H9 (cell line): Measurements from ENCODE around the gene IGF1R. TPM values are rescaled to one million over a fixed set of nuclear protein-coding genes. Genes with fewer than 3 reads are reported as not detected.

ENCODE experiments used
- DNase-seq: peaks from one replicate; pipeline ENCODE4 v3.0.0-alpha.2; 2017
- H2AFZ ChIP-seq: one replicate; pipeline ENCODE4 v1.6.1; 2013; ENCODE audit warnings: mild to moderate bottlenecking, low read length, control low read depth, moderate library complexity
- H2AK5ac ChIP-seq: 2 replicates; pipeline ENCODE4 v1.6.1; 2013; ENCODE audit warnings: low read length, control low read depth, mixed read lengths; ENCODE audit not compliant: insufficient read length
- H2BK120ac ChIP-seq: one replicate; pipeline ENCODE4 v1.6.1; 2013; ENCODE audit warnings: low read depth, mild to moderate bottlenecking, low read length, control low read depth, inconsistent platforms; ENCODE audit not compliant: poor library complexity, severe bottlenecking
- H2BK12ac ChIP-seq: 2 replicates; pipeline ENCODE4 v1.6.1; 2013; ENCODE audit warnings: low read length, control low read depth, mixed read lengths, low read depth; ENCODE audit not compliant: insufficient read length
- H2BK15ac ChIP-seq: 2 replicates; pipeline ENCODE4 v1.6.1; 2013; ENCODE audit warnings: low read depth, low read length, control low read depth
- H2BK20ac ChIP-seq: one replicate; pipeline ENCODE4 v1.6.1; 2013; ENCODE audit warnings: low read depth, mild to moderate bottlenecking, low read length, control low read depth, inconsistent platforms; ENCODE audit not compliant: poor library complexity, severe bottlenecking
- H2BK5ac ChIP-seq: 2 replicates; pipeline ENCODE4 v1.6.1; 2013; ENCODE audit warnings: low read length, control low read depth, mixed read lengths; ENCODE audit not compliant: insufficient read length
- H3K14ac ChIP-seq: 2 replicates; pipeline ENCODE4 v1.6.1; 2013; ENCODE audit warnings: low read length, control low read depth; ENCODE audit not compliant: insufficient read depth
- H3K18ac ChIP-seq: 2 replicates; pipeline ENCODE4 v1.6.1; 2013; ENCODE audit warnings: low read depth, mild to moderate bottlenecking, mixed read lengths, low read length, control low read depth; ENCODE audit not compliant: insufficient read length
- H3K23ac ChIP-seq: 2 replicates; pipeline ENCODE4 v1.6.1; 2013; ENCODE audit warnings: low read length, control low read depth, mixed read lengths, low read depth; ENCODE audit not compliant: insufficient read length
- H3K23me2 ChIP-seq: 2 replicates; pipeline ENCODE4 v1.6.1; 2013; ENCODE audit warnings: low read depth, mild to moderate bottlenecking, mixed read lengths, low read length, control low read depth; ENCODE audit not compliant: insufficient read length, poor library complexity, severe bottlenecking
- H3K27ac ChIP-seq: 2 replicates; pipeline ENCODE4 v1.5.1; 2013; ENCODE audit warnings: low read length, control low read depth, mixed read lengths, low read depth; ENCODE audit not compliant: insufficient read length
- H3K27me3 ChIP-seq: 2 replicates; pipeline ENCODE4 v1.6.1; 2013; ENCODE audit warnings: low read length, control low read depth, inconsistent platforms; ENCODE audit not compliant: insufficient read depth
- H3K4ac ChIP-seq: 2 replicates; pipeline ENCODE4 v1.6.1; 2013; ENCODE audit warnings: low read depth, mild to moderate bottlenecking, control low read depth, inconsistent platforms, low read length, moderate library complexity
- H3K4me1 ChIP-seq: 2 replicates; pipeline ENCODE4 v1.6.1; 2013; ENCODE audit warnings: low read length, control low read depth, inconsistent platforms; ENCODE audit not compliant: insufficient read depth
- H3K4me2 ChIP-seq: 2 replicates; pipeline ENCODE4 v1.6.1; 2013; ENCODE audit warnings: low read length, control low read depth, mixed read lengths; ENCODE audit not compliant: insufficient read length, insufficient read depth
- H3K56ac ChIP-seq: 2 replicates; pipeline ENCODE4 v1.6.1; 2013; ENCODE audit warnings: low read depth, mild to moderate bottlenecking, mixed read lengths, low read length, control low read depth; ENCODE audit not compliant: insufficient read length
- H3K79me1 ChIP-seq: 2 replicates; pipeline ENCODE4 v1.6.1; 2013; ENCODE audit warnings: low read depth, mild to moderate bottlenecking, moderate library complexity, low read length, control low read depth, inconsistent platforms; ENCODE audit not compliant: insufficient read depth, poor library complexity, severe bottlenecking
- H3K79me2 ChIP-seq: 2 replicates; pipeline ENCODE4 v1.6.1; 2013; ENCODE audit warnings: low read length, control low read depth, inconsistent platforms; ENCODE audit not compliant: insufficient read depth
- H3K9ac ChIP-seq: 2 replicates; pipeline ENCODE4 v1.6.1; 2013; ENCODE audit warnings: low read length, control low read depth, mixed read lengths; ENCODE audit not compliant: insufficient read length; ENCODE audit errors: extremely low read depth
- H3K9me3 ChIP-seq: one replicate; pipeline ENCODE4 v1.6.1; 2013; ENCODE audit warnings: low read depth, low read length, inconsistent platforms; ENCODE audit not compliant: control insufficient read depth
- H3T11ph ChIP-seq: one replicate; pipeline ENCODE4 v1.6.1; 2013; ENCODE audit warnings: mild to moderate bottlenecking, low read length, control low read depth, inconsistent platforms
- H4K20me1 ChIP-seq: one replicate; pipeline ENCODE4 v1.6.1; 2013; ENCODE audit not compliant: control insufficient read depth, insufficient read length, insufficient read depth
- H4K5ac ChIP-seq: 2 replicates; pipeline ENCODE4 v1.6.1; 2013; ENCODE audit warnings: low read depth, mild to moderate bottlenecking, mixed read lengths, low read length, control low read depth; ENCODE audit not compliant: insufficient read length
- H4K8ac ChIP-seq: replicated peaks from 2 replicates; pipeline ENCODE4 v1.6.1; 2013; ENCODE audit warnings: low read length, control low read depth, mixed read lengths, low read depth; ENCODE audit not compliant: insufficient read length
- H4K91ac ChIP-seq: 2 replicates; pipeline ENCODE4 v1.6.1; 2013; ENCODE audit warnings: low read depth, mild to moderate bottlenecking, moderate library complexity, mixed read lengths, low read length, control low read depth; ENCODE audit not compliant: insufficient read length
- H3K27ac Mint-ChIP-seq, 3 experiments: 2 replicates in 2 of 3; 3 replicates in 1 of 3; pipeline ENCODE4 v1.8.0; 2020 to 2021; ENCODE audit warnings: mixed read lengths in 3 of 3, mild to moderate bottlenecking in 1 of 3, moderate library complexity in 1 of 3
- H3K27me3 Mint-ChIP-seq: 2 replicates; pipeline ENCODE4 v1.8.0; 2021; ENCODE audit warnings: low read depth, mild to moderate bottlenecking, moderate library complexity, mixed read lengths
- H3K36me3 Mint-ChIP-seq, 3 experiments: 2 replicates in 2 of 3; 3 replicates in 1 of 3; pipeline ENCODE4 v1.8.0; 2020 to 2021; ENCODE audit warnings: low read depth in 3 of 3, mixed read lengths in 3 of 3; ENCODE audit not compliant: insufficient read depth in 1 of 3
- H3K4me1 Mint-ChIP-seq, 2 experiments: 2 replicates each; pipeline ENCODE4 v1.8.0; 2020; ENCODE audit warnings: mixed read lengths in 2 of 2
- H3K4me3 Mint-ChIP-seq, 2 experiments: 2 replicates in 1 of 2; 3 replicates in 1 of 2; pipeline ENCODE4 v1.8.0; 2020 to 2021; ENCODE audit warnings: mild to moderate bottlenecking in 2 of 2, mixed read lengths in 2 of 2, moderate library complexity in 1 of 2
- H3K9me3 Mint-ChIP-seq, 2 experiments: 2 replicates in 1 of 2; 3 replicates in 1 of 2; pipeline ENCODE4 v1.8.0; 2020; ENCODE audit warnings: mild to moderate bottlenecking in 2 of 2, mixed read lengths in 2 of 2, moderate library complexity in 1 of 2
- WGBS: extraction: QIAGEN DNeasy Blood & Tissue Kit; methylation state at CpG from one replicate; pipeline ENCODE4 v1.1.7; 2013; ENCODE audit warnings: missing lambda C conversion rate, low lambda C conversion rate, mixed read lengths; ENCODE audit not compliant: insufficient read length; ENCODE audit errors: extremely low coverage; 5-methylcytosine and 5-hydroxymethylcytosine counted together
- total RNA-seq: library from RNA; stranded (reverse); gene quantifications from 2 replicates; pipeline ENCODE4 v1.2.1, GENCODE V29; 2021
- TF ChIP-seq, protein P1 (sequence below): fragments of 200-600 bp; sonication (generic); conservative IDR thresholded peaks from 3 replicates; pipeline ENCODE4 v1.8.0; 2021; ENCODE audit warnings: antibody characterized with exemption, mild to moderate bottlenecking

The IGF1R gene
- total RNA-seq, 1 experiment from 2014 or later = 70.0 TPM

DNA sequence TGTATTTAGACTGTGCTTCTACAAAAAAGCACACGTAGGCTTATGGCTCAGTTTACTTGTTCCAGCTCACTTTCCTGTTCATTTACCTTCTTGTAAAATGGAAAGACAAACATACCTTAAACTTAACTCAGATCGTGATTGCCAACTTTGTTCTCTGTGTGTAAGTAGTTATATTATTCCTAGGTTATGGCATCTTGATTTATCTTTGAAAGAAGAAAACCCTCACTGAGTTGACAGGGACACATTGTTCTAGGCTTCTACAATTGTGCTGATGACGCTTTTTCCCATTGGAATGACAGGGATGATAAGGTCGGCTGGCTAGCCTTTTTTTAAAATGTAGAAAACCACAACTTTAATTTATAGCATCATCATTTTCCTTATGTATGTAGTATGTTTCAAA lies 140.7 kb downstream of the IGF1R start:
- H3K4me3 Mint-ChIP-seq = no peak overlapping the region
- no peak overlapping the region for H3K9ac ChIP-seq
- H3K27me3 Mint-ChIP-seq = no peaks in the 10 kb centered on the region
- peaks cover 10% of the 10 kb centered on the region for H3K79me1 ChIP-seq
- H3K27me3 ChIP-seq = no peaks in the 10 kb centered on the region
- H3K36me3 Mint-ChIP-seq = no peaks in the 10 kb centered on the region
- no peaks in the 10 kb centered on the region for H3K23me2 ChIP-seq
- no peak overlapping the region for H3K14ac ChIP-seq
- no peaks in the 10 kb centered on the region for H4K20me1 ChIP-seq
- no peak overlapping the region for H2BK15ac ChIP-seq
- no peak overlapping the region for H3K4me2 ChIP-seq
- no peak overlapping the region for H2AK5ac ChIP-seq
- DNase-seq = no peak
- no peak overlapping the region for H3K56ac ChIP-seq
- peaks cover 17% of the 10 kb centered on the region for H3K4me1 ChIP-seq
- H3K27ac Mint-ChIP-seq = no peak overlapping the region
- H4K91ac ChIP-seq = no peak overlapping the region
- H3K18ac ChIP-seq = no peak overlapping the region
- WGBS = no CpG with 5 or more reads among the region's 4 CpGs
- peaks cover 24% of the 10 kb centered on the region; the same call in 1 of the 2 replicates for H3K79me2 ChIP-seq
- no peak overlapping the region for H3T11ph ChIP-seq
- no peak overlapping the region for H2BK12ac ChIP-seq
- H3K23ac ChIP-seq = no peak overlapping the region
- no peak overlapping the region for H2AFZ ChIP-seq
- TF ChIP-seq, protein P1, sequence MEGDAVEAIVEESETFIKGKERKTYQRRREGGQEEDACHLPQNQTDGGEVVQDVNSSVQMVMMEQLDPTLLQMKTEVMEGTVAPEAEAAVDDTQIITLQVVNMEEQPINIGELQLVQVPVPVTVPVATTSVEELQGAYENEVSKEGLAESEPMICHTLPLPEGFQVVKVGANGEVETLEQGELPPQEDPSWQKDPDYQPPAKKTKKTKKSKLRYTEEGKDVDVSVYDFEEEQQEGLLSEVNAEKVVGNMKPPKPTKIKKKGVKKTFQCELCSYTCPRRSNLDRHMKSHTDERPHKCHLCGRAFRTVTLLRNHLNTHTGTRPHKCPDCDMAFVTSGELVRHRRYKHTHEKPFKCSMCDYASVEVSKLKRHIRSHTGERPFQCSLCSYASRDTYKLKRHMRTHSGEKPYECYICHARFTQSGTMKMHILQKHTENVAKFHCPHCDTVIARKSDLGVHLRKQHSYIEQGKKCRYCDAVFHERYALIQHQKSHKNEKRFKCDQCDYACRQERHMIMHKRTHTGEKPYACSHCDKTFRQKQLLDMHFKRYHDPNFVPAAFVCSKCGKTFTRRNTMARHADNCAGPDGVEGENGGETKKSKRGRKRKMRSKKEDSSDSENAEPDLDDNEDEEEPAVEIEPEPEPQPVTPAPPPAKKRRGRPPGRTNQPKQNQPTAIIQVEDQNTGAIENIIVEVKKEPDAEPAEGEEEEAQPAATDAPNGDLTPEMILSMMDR = no peak
- H2BK5ac ChIP-seq = no peak overlapping the region
- no peak overlapping the region for H4K5ac ChIP-seq
- no peak overlapping the region for H4K8ac ChIP-seq
- H3K4me1 Mint-ChIP-seq = peaks cover 84 to 91% of the 10 kb centered on the region in 2 experiments
- H3K27ac ChIP-seq = no peak overlapping the region
- H2BK120ac ChIP-seq = no peak overlapping the region
- H3K9me3 Mint-ChIP-seq = no peaks in the 10 kb centered on the region
- H3K9me3 ChIP-seq = no peaks in the 10 kb centered on the region
- no peak overlapping the region for H2BK20ac ChIP-seq
- H3K4ac ChIP-seq = no peak overlapping the region
